ENCODE data around the gene ZNF831.

ZNF831 gene

DNA sequence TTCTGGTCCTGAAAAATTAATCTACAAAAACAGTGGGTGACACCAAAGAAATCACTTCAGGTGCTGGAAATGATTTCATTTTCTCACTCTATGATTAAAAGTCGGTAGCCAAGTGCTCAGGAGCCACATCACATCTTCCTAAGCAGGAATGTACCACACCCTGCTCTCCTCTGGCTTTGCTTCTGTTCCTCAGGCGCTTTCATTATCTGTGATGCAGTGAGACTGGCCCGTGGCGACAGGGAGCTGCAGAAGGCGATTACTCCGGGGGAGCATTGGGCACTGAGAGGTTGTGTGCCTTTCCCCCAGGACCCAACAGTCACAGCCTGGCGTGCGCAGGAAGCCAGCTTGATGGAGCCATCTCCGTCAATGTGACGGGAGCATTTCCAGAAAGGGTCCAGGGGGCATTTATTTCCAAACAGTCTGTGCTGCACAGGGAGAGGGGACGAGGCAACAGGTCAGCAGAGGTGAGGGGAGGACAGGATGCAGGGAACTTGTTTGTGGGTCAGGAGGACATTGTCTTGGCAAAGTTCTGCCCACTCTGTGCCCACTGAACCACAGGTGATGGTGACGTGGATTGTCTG lies 5.6 kb upstream of the ZNF831 start:
- no peak for DNase-seq

DNA sequence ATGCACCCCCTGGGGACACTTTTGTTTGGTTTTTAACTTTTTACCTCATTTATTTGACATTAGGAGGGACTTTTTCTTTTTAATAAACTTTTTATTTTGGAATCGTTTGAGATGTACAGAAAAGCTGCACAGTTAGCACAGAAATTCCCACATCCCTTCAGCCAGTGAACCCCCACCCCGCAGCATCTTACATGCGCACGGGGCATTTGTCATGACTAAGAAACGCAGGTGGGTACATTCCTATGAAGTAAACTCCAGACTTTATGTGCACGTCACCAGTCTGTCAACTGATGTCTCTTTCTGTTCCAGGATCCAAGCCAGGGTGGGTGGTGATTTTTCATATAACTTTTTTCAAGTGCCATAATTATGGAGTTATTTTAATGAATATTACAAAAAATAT lies 4.9 kb upstream of the ZNF831 start:
- no peak for DNase-seq

DNA sequence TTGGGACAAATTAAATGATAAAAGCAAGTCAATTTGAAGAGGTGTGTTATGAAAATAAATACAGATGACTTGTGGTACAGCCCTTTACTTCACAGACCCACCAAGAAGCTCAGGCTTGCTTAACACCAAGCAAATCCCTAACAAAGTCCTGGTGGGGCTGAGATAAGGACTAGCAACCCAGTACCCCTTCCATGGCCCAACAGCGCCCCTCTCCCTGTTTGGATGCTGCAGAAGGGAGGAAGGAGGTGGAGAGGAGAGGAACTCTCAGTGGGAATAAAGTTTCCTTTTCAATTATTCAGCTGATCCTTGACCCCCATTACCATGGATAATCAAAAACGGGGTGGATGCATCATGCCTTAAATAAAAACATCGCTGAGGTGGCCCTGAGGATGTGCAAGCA lies 4.5 kb upstream of the ZNF831 start:
- DNase-seq = no peak

DNA sequence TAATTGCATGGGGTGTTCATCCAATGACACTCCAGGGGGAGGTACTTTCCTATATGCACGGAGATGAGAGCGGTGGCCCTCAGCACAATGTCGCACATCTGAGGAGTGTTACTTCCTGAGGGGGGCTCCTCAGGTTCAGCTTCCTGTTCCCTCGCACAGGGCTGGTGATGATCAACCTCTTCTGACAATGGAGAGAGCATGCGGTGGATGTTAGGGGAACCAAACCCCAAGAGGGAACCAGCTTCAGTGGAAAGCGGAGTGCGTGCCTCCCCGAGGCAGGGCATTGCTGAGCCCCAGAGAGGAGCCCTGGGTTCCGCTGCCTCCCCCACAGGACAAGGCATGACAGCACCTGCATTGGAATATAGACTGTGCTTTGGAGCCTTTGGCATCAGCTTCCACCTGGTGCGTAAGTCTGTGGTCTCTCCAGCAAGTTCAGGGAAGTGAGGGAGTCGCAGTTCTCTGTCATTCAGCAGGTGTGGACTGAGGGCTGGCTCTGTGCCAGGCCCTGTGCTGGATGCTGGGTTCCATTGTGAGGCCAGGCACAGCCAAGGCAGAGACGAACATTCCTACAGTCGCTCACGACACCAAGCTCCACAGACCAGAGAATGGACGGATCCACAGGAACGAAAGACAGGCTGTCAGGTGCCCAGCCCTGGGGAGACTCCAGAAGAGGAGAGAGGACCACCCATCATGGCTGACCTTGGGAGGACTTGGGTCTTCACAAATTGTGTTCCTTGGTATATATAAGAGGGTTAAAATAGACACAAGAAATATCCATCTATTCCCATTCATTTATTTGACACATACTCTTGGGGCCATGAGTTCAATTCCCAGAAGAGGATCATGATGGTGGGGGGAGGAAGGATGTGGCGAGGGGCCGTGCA lies 3.9 kb upstream of the ZNF831 start:
- peak; percentile 63 for DNase-seq

DNA sequence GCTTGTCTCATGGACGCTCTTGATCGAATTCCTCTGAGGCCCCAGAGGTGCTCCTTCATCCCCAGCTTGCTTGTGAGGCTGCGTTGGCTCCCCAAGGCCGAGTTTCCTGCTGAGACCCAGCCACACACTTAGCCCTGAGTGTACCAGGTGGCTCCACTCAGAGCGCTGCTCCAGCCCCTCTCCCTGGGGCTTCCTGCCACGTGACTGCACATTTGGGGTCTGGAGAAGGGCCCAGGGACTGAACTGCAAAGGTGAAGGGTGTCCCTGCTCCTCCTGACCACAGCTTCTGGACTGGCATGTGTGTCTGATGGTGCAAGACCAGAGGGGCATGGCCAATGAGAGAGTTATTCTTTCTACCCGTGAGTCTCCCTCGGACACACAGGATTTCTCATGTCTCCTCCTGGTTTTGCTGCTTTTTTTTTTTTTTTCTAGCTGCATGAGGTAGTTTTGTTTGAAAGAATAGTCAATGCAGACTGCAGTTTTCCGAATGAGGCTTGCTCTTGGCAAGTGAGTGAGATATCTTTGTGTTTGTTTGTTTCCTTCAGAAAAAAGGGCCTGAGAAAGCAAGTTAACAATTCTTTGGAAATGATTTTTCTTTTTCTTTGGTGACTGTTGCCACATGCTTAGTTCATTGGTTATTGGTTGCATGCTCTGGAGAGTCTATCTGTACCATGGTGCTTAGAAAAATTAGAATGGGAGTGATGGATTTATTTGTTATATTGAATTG lies 3.1 kb upstream of the ZNF831 start:
- no peak for DNase-seq

DNA sequence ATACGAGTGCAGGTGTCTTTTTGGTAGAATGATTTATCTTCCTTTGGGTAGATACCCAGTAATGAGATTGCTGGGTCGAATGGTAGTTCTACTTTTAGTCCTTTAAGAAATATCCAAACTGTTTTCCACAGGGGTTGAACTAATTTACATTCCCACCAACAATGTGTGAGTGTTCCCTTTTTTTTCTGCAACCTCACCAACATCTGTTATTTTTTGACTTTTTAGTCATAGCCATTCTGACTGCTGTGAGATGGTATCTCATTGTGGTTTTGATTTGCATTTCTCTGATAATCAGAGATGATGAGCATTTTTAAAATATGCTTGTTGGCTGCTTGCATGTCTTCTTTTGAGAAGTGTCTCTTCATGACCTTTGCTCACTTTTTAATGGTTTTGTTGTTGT lies 1.9 kb upstream of the ZNF831 start:
- DNase-seq = no peak

DNA sequence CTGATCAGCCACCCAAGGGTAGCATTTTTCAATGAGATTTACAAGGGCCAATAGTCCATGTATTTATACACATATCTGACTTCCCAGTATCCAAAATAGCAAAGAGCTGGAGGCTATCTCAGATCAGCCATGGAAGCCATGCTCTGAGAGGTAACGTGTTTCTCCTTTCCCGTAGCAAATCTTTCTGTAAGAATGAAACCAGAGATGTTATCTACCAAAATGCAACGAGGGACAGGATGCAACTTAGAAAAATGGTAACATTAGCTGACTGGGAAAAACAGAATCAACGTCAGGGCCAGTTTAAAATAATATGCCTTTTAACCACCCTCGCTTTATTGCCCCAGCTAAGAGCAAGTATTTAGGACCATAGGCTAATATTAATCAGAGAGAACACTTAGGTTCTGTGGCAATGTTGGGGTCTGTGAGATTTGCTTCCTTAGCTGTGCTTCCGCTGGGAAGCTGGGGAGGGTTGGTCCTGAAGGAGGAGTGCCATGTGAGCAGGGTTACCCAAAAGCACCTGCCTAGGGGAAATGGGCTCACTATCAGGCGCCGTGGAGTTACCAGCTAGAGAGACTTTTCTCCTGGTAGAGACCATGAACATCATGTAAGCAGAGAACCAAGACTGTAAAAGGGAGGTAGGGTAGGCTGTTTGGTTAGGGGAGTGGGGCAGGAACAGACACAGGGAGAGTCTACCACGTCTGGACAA lies 1.2 kb downstream of the ZNF831 start:
- peak; percentile 76 for DNase-seq

DNA sequence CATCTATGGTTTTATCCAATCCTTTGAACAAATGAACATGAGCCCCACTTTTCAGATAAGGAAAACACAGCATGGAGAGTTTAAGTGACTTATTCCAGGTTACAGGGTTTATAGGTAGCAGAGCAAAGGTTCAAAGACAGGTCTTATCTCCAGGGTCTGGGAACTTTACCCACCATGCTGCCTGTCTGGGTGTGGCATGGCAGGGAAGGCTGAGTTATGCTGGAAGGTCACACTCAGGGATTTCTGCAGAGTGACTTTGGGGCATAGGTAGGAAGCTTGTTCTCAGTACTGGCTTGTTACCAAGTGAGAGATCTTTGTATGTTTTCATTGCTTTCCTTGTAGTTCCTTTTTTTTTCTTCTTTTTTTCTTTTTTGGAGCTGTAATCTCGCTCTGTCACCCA lies 1.8 kb downstream of the ZNF831 start:
- no peak for DNase-seq

DNA sequence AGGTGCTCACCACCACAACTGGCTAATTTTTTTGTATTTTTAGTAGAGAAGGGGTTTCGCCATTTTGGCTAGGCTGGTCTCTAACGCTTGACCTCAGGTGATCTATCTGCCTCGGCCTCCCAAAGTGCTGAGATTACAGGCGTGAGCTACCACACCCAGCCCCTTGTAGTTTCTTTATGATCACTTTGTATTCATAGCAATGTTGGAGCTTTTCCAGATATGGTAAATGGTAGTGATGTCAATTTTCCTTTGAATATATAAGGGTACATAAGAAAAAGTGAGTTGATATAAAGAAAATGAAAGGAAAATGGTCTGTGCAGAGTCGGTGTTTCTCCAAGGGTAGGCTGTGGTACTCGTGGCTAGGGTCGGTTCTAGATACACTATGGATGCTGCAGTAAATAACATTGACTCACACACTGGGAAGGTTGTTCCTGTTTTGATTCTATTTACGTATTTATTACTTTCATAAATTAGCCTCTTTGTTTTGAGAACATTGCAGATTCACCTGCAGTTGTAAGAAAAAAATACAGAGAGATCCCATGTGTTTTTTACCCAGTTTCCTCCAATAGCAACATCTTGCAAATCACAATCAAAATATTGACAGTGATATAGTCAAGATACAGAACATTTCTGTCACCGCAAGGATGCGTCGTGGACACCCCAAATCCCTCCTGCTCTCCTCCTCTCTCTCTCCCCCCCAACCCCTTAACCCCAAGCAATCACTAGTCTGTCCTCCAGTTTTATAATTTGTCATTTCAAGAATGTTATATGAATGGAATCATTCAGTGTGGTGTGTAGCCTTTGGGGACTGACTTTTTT lies 2.5 kb downstream of the ZNF831 start:
- DNase-seq = peak; percentile 61

DNA sequence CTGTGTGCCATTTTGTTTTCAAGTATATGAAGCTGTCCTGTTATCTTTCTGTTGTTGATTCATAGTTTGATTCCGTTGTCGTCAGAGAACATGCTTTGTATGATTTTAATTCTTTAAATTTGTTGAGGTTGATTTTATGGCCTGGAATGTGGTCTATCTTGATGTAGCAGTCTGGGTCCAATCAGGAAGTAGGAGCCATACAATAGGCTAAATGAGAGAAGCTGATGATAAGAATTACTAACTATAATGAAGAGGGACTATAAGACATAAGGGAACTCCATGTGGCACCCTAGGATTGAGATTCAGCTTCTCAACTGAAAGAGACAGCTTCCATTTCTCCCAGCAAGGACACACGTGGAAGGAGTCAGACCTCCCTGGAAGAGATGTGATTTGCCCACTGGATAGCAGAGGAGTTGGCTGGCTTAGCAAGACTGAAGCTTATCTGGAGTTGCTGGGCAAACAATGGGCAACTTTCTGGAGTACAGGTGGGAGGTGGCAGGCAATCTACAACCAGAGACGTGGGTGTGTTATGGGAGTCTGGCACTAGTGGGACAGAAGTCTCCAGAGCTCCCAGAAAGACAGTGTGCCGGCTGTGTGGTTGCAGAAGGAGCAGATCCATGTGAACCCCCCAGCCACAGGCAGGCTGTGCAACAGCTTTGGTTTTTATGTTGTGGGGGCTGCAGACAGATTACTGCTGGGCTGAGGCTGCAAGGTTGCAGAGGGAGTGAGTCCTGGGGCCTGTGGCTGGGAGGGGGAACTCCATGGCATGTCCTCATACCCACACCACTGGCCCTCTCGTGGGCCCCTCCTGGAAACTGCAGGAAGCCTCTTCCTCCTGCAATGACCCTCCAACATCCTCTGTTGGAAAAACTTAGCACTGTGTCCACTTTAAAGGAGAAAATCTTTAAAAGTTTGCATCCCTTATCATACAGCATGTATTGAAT lies 7.1 kb downstream of the ZNF831 start:
- no peak for DNase-seq

DNA sequence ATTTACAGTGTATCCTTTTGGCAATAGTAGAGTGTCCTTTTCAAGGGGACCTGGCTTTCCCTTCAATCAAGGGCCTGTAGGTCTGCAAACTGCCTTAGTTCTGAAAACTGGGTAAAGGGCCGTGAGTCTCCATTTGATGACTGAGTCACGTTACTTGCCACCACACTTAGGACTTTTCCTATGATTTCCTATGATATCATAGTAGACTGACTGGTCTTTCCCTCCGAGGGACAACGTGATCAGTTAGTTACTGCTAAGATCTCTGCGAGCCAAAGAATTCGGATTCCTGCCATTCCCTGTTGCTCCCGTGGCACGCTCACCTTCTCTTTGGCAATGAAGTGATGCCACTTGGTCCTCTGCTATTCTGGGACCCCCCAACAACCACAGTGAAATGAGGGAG lies 8.4 kb downstream of the ZNF831 start:
- no peak for DNase-seq

DNA sequence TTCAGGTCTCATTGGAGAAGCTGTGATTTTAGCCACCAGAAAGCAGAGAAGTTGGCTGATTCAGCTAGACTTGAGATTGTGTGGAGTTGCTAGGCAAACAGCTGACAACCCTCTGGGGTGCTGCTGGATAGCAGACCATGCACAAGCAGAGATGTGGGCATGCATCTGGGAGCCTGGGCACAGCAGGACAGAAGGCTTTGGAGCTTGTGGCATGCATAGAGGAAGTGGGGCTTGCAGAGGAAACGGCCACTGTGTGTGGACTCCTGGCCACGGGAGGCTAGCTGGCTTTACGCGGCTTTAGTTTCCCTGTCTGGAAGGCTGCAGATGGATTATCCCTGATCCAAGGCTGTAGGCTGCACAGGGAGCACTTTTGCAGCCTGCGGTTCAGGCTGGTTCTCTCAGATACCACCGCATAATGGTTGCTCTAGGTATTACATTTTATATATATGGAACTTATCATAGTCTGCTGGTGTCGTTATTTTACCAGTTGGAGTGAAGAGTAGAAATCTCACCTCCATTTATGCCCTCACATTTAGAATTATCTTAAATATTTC lies 10.4 kb downstream of the ZNF831 start:
- DNase-seq = no peak

DNA sequence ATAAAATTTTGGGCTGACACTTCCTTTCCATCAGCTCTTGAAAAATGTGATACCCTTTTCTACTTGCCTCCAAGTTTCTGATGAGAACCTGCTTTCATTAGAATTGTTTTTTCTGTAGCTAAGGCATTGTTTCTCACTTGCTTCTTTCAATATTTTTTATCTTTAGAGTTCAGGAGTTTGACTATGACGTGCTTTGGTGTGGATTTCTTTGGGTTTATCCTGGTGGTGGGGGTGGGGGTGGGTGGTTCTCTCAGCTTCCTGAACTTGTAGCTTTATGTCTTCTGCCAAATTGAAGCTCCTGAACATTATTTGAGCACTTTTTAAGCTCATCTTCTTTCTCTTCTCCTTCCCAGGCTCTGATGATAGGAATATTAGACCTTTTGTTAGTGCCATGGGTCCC lies 11.4 kb downstream of the ZNF831 start:
- no peak for DNase-seq

DNA sequence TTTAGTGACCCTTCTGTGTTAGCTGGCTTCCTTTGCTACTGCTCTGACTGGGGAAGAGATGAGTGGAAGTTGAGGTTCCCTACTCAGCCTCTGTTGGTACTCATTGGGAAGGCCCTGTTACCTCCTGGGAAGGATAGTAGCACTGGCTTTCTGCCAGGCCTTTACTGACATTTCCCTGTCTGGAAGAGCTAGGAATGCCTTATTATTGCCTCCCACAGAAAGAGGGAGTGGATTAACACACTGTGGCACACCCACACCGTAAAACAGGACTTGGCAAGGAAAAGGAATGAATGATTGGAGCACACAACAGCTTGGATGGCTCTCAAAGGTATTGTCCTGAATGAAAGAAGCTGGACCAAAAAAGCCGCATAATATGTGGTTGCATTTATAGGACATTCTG lies 12.2 kb downstream of the ZNF831 start:
- DNase-seq = no peak

DNA sequence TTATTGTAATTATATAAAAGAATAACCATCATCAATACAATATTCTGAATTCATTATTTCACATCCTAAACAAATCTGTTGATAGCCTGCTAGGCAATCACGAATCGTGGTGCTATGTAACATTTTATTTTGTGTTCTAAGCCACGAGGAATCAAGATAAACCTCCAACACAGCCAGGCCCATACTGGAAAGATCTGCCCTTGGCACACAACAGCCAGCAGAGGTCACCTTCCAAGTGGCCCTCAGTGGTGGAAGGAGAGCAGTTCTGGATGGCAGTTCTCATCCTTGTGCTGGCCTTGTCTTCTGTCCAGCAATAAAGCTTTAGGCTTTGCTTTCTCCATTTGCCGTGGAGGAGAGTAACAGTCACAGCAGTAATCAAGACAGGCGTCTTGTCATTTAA lies 13.2 kb downstream of the ZNF831 start:
- DNase-seq = no peak

DNA sequence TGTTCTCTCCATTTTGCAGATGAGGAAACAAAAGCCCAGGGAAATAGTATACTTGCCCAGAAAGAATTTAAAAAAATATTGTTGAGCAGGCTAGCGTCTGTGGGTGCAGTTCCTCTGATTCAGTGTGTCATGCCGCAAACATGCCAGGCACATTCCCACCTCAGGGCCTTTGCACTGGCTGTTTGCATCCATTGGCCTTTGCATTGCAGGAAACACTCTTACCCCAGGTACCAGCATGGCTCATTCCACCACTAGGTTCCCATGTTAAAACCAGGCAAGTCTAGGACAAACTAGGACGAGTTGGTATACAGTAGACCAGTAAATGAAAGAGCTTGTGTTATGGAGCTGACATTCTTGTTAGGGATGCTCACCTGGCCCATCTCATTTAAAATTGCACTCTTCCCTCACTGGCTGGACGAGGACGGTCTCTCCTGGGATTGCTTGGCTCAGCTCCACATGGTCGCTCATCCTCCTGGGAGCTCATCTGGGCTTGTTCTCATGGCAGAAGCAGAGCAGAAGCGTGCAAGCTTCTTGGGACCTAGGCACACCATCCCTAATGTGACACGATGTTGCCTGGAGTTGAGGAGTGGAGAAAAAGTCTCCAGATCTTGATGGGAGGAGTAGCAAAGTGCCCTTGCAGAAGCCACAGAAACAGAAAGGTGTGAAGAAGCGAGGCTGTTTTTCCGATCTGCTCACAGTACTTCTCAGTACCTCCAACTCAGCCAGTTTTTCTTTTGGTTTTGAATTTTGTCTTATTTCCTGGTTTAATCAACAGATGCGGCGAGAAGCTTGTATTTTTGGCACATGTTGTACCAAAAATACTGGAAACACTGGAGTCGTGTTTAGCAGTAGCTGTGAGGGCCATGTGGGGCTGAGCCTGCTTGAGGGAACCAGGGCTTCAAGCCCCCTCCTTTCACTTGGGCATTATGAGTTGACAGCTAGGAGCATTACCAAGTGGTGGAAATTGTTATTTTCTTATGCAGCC lies 13.9 kb downstream of the ZNF831 start:
- peak; percentile 75 for DNase-seq

DNA sequence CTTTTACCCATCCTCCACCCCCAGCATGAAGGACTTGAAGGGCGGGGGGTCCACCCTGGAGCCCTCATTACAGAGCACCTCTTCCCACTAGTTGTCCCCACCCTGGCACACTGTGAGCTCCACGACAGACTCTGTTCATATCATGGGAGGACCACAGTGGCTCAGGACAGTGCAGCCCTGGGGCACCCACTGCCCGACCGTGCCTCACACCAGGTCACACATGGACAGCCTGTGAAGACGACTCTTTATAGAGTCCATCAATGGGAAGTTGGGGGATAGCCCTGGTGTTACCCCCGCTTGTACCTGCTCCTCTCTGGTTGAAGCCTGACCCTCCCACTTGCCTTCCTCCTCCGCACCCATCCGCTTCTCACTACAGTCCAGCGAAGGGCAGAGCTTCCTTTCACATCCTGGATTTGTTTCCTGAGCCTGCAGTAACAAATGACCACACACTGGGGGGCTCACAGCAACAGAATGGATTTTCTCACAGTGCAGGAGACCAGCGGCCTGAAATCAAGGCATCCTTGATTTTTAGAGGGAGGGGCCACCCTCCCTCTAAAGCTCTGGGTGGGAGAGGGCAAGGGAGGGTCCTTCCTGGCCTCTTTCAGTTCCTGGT lies 15.5 kb downstream of the ZNF831 start:
- no peak for DNase-seq

DNA sequence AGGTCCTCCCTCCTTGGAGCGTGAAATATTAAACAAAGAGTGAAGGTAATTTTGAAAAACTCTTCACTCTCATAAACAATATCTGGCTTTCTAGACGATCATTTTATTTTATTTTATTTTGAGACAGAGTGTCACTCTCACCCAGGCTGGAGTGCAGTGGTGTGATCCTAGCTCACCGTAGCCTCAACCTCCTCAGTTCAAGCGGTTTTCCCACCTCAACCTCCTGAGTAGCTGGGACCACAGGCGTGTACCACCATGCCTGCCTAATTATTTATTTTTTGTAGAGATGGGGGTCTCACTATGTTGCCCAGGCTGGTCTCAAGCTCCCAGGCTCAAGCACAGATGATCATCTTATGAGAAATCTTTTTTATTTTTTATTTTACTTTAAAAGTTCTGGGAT lies 16.4 kb downstream of the ZNF831 start:
- no peak for DNase-seq

DNA sequence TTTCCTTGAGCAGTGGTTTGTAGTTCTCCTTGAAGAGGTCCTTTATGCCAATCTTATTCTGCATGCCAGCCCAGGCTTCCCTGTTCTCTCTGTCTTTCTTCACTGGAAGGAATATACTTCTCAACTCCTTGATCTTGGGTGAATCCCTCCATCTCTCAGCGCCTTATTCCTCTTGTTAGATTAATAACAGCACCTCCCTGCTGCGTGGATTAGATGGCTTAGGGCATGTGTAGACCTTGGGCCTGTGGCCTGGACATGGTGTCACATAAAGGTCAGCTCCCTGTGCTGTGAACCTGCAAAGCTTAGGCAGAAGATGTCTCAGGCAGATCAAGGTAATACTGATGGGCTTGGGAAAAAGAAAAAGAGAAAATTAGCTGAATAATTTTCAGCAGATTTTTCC lies 18.3 kb downstream of the ZNF831 start:
- DNase-seq = no peak

Measured in activated CD4-positive, alpha-beta T cell treated with anti-CD3 and anti-CD28 coated beads, Interleukin-2, amount 50 U/mL, for 16 hours (primary cell).